Measurements from ENCODE around the gene SRD5A3. TPM values are rescaled to one million over a fixed set of nuclear protein-coding genes. Genes with fewer than 3 reads are reported as not detected.

Gene SRD5A3
- total and polyA plus RNA-seq, 9 of the 15 experiments (the other 6 are each of a cell fraction or from before 2014, with no cell fraction given), result 2.5 to 37.0 (median 13.3) TPM

DNA sequence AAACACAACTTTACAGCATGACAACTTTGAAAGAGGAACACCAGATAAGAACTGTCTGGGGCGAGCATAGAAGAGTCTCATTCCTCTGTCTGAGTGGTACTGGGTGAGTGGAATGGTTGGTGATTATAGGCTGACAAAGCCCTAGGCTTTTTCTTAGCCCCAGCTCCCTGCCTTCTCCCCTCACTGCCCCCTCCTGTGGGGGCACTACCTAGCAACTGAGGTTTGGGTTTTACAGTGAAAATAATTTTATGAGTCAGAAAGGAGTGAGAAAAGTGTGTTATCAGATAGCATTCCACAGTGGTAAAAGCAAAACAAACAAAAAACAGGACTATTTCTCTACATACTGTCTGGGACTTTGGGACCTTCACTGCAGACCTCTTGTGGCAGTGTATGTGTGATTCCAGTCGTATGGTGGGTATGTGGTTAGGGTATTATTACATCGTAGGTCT, 39.2 kb downstream of the SRD5A3 start:
- in situ Hi-C loops (cut with MboI) (no loop called here), intact Hi-C loops (cut with micrococcal nuclease) (no loop called here)
- H3K27me3 ChIP-seq (ENCODE audit: control insufficient read depth in 2 of 2, insufficient read depth in 2 of 2, low read length in 2 of 2), result no peaks in the 10 kb centered on the region
- no peaks in the 10 kb centered on the region for H3K9me3 ChIP-seq (replicated peaks; ENCODE audit: control insufficient read depth, insufficient read depth, low read depth, low read length)
- ATAC-seq (peak; percentile 46), FAIRE-seq (peak; percentile 51), DNase-seq (ENCODE audit: extremely low read depth in 1 of 4, low spot score in 3 of 4) (peak; percentile 42 to 47 (median 46))
- H4K20me1 ChIP-seq (replicated peaks; ENCODE audit: control insufficient read depth, insufficient read depth, low read length), result no peaks in the 10 kb centered on the region
- peak overlapping the region; percentile 52 for H3K27ac ChIP-seq (ENCODE audit: extremely low read depth, low read depth, low read length)
- POLR2A ChIA-PET, result interaction anchor here (1.0 kb wide), 2 partner anchors 8 to 9 kb away, joined by 4 read pairs; no protein-coding TSS in a partner anchor
- peak overlapping the region; percentile 61 for H3K4me2 ChIP-seq (ENCODE audit: insufficient read depth, low read length)
- no peak overlapping the region for H3K4me3 ChIP-seq
- H3K36me3 ChIP-seq (ENCODE audit: control insufficient read depth, insufficient read depth, low read length), result no peaks in the 10 kb centered on the region
- CTCF ChIA-PET (ENCODE audit: low intra/inter-chr PET ratio), result no interaction called here
- peak overlapping the region; percentile 22 to 32; a peak in 3 of 4 replicates for H3K9ac ChIP-seq (ENCODE audit: insufficient read depth in 1 of 2, low read depth in 2 of 2, low read length in 2 of 2)
- H3K79me2 ChIP-seq (ENCODE audit: control insufficient read depth, insufficient read depth, low read length), result no peaks in the 10 kb centered on the region
- no peaks in the 10 kb centered on the region for H3K9me1 ChIP-seq (ENCODE audit: control insufficient read depth, insufficient read depth, low read length)
- peaks cover 21 to 39% of the 10 kb centered on the region in 2 experiments for H3K4me1 ChIP-seq (replicated peaks in 1 of 2; ENCODE audit: control insufficient read depth in 2 of 2, insufficient read depth in 2 of 2, low read length in 2 of 2)
- WGBS (ENCODE audit: insufficient coverage, low coverage, missing lambda C conversion rate), result 16% methylated on average over 3 of the region's 3 CpGs
- H2AFZ ChIP-seq (ENCODE audit: low read depth, low read length), result peak overlapping the region; percentile 77
- BruUV-seq (replicated peaks), result no TSS peak
- TF ChIP-seq SMAD4 (CRISPR knock-in tag; conservative IDR thresholded peaks at IDR 0.05) (peak; percentile 31; the same call in 1 of the 2 replicates), SMARCA4 (IDR thresholded peaks at IDR 0.05) (peak; percentile 64; the same call in 1 of the 2 replicates), JUND (IDR thresholded peaks at IDR 0.05; ENCODE audit: borderline replicate concordance, low read depth, low read length) (peak; percentile 53; the same call in 1 of the 2 replicates), JUND (tag; IDR thresholded peaks at IDR 0.05; ENCODE audit: borderline replicate concordance, low read depth, low read length) (no peak), BCOR (IDR thresholded peaks at IDR 0.05) (no peak), SMARCE1 (IDR thresholded peaks at IDR 0.05) (peak; percentile 76), MAZ (CRISPR knock-in tag; conservative IDR thresholded peaks at IDR 0.05 in 1 of 2, IDR thresholded peaks at IDR 0.05 in 1 of 2) (0 out of 4 replicates have a peak, but pooled peaks of 1 of the 2 experiments have one; percentile 23), ARID1B (IDR thresholded peaks at IDR 0.05) (peak; percentile 64), SPI1 (IDR thresholded peaks at IDR 0.05; ENCODE audit: borderline replicate concordance, low read depth, low read length) (peak; percentile 59; the same call in 1 of the 2 replicates), L3MBTL2 (IDR thresholded peaks at IDR 0.05) (no peak), SP1 (CRISPR knock-in tag; IDR thresholded peaks at IDR 0.05) (0 out of 2 replicates have a peak, but pooled peaks have one; percentile 36), TEAD1 (CRISPR knock-in tag; IDR thresholded peaks at IDR 0.05) (peak in 1 of 2 experiments; percentile 35; a peak in 1 of 4 replicates), ZNF583 (CRISPR knock-in tag; IDR thresholded peaks at IDR 0.05) (no peak), DPF2 (IDR thresholded peaks at IDR 0.05) (peak; percentile 62), SMARCC2 (IDR thresholded peaks at IDR 0.05; ENCODE audit: low read depth) (peak; percentile 44; the same call in 1 of the 2 replicates), PTBP1 (IDR thresholded peaks at IDR 0.05; ENCODE audit: low read depth, low read length) (no peak)
- TF ChIP-seq, protein P1, sequence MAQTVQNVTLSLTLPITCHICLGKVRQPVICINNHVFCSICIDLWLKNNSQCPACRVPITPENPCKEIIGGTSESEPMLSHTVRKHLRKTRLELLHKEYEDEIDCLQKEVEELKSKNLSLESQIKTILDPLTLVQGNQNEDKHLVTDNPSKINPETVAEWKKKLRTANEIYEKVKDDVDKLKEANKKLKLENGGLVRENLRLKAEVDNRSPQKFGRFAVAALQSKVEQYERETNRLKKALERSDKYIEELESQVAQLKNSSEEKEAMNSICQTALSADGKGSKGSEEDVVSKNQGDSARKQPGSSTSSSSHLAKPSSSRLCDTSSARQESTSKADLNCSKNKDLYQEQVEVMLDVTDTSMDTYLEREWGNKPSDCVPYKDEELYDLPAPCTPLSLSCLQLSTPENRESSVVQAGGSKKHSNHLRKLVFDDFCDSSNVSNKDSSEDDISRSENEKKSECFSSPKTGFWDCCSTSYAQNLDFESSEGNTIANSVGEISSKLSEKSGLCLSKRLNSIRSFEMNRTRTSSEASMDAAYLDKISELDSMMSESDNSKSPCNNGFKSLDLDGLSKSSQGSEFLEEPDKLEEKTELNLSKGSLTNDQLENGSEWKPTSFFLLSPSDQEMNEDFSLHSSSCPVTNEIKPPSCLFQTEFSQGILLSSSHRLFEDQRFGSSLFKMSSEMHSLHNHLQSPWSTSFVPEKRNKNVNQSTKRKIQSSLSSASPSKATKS (CRISPR knock-in tag; IDR thresholded peaks at IDR 0.05), result no peak
- TF ChIP-seq, protein P2, sequence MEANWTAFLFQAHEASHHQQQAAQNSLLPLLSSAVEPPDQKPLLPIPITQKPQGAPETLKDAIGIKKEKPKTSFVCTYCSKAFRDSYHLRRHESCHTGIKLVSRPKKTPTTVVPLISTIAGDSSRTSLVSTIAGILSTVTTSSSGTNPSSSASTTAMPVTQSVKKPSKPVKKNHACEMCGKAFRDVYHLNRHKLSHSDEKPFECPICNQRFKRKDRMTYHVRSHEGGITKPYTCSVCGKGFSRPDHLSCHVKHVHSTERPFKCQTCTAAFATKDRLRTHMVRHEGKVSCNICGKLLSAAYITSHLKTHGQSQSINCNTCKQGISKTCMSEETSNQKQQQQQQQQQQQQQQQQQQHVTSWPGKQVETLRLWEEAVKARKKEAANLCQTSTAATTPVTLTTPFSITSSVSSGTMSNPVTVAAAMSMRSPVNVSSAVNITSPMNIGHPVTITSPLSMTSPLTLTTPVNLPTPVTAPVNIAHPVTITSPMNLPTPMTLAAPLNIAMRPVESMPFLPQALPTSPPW (CRISPR knock-in tag; IDR thresholded peaks at IDR 0.05), result 0 out of 2 replicates have a peak, but pooled peaks have one; percentile 7
- TF ChIP-seq, protein P3, sequence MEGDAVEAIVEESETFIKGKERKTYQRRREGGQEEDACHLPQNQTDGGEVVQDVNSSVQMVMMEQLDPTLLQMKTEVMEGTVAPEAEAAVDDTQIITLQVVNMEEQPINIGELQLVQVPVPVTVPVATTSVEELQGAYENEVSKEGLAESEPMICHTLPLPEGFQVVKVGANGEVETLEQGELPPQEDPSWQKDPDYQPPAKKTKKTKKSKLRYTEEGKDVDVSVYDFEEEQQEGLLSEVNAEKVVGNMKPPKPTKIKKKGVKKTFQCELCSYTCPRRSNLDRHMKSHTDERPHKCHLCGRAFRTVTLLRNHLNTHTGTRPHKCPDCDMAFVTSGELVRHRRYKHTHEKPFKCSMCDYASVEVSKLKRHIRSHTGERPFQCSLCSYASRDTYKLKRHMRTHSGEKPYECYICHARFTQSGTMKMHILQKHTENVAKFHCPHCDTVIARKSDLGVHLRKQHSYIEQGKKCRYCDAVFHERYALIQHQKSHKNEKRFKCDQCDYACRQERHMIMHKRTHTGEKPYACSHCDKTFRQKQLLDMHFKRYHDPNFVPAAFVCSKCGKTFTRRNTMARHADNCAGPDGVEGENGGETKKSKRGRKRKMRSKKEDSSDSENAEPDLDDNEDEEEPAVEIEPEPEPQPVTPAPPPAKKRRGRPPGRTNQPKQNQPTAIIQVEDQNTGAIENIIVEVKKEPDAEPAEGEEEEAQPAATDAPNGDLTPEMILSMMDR (IDR thresholded peaks at IDR 0.05 in 2 of 3, conservative IDR thresholded peaks at IDR 0.05 in 1 of 3; ENCODE audit: insufficient read depth in 2 of 3, low read depth in 1 of 3, low read length in 3 of 3), result peak in 2 of 3 experiments; percentile 7 to 14; a peak in 1 of 6 replicates
